Urothelium cell line (cell line): ENCODE measurements around the gene LCOR.
"Not testable (repeated sequence)": the region's sequence is repeated elsewhere in the genome, so short reads cannot be mapped to it uniquely, and the experiment has no call there.

ENCODE experiments used
- DNase-seq: peaks from one replicate; pipeline ENCODE4 v3.0.0; 2011; ENCODE audit warnings: low spot score, mixed read lengths
- FAIRE-seq: peaks from 2 replicates; lab custom pipeline; 2011; peaks lifted over from hg19 to GRCh38; lab: Jason Lieb, UNC

The LCOR gene

GRCh38 chr10:97024168-97025073 is 192.3 kb downstream of the LCOR start:
- FAIRE-seq = no peak
- peak; percentile 72 for DNase-seq

GRCh38 chr10:97025613-97026242 is 193.6 kb downstream of the LCOR start:
- DNase-seq (no peak), FAIRE-seq (no peak)

- FAIRE-seq = no peak
Measured at GRCh38 chr10:97028126-97028831, 196.2 kb downstream of the LCOR start.

GRCh38 chr10:97028832-97029178 is 196.7 kb downstream of the LCOR start:
- DNase-seq (peak; percentile 45), FAIRE-seq (no peak)

More at GRCh38 chr10:97028126-97028831, 196.2 kb downstream of the LCOR start:
- no peak for DNase-seq

- DNase-seq (no peak), FAIRE-seq (no peak)
Measured at GRCh38 chr10:97029271-97029670, 197.2 kb downstream of the LCOR start.

GRCh38 chr10:97030894-97031293 is 198.8 kb downstream of the LCOR start:
- DNase-seq (no peak), FAIRE-seq (no peak)

GRCh38 chr10:97031459-97031858 is 199.4 kb downstream of the LCOR start:
- FAIRE-seq (no peak), DNase-seq (no peak)

- DNase-seq (no peak), FAIRE-seq (no peak)
Measured at GRCh38 chr10:97032624-97033023, 200.5 kb downstream of the LCOR start.

- FAIRE-seq, DNase-seq: not testable (repeated sequence)
Measured at GRCh38 chr10:97033841-97034240, 201.7 kb downstream of the LCOR start.

GRCh38 chr10:97034301-97034700 is 202.2 kb downstream of the LCOR start:
- DNase-seq = no peak
- no peak for FAIRE-seq

- DNase-seq = no peak
- no peak for FAIRE-seq
Measured at GRCh38 chr10:97034958-97035769, 203.1 kb downstream of the LCOR start.

- FAIRE-seq = peak; percentile 88
- peak; percentile 88 for DNase-seq
Measured at GRCh38 chr10:97037365-97038361, 205.6 kb downstream of the LCOR start.

GRCh38 chr10:97038688-97039087 is 206.6 kb downstream of the LCOR start:
- no peak for FAIRE-seq

GRCh38 chr10:97039538-97040247 is 207.6 kb downstream of the LCOR start:
- FAIRE-seq (no peak), DNase-seq (no peak)

More at GRCh38 chr10:97038688-97039087, 206.6 kb downstream of the LCOR start:
- no peak for DNase-seq

GRCh38 chr10:97040248-97040584 is 208.1 kb downstream of the LCOR start:
- no peak for FAIRE-seq

GRCh38 chr10:97040706-97041105 is 208.6 kb downstream of the LCOR start:
- DNase-seq (no peak), FAIRE-seq (no peak)

More at GRCh38 chr10:97040248-97040584, 208.1 kb downstream of the LCOR start:
- DNase-seq = no peak

GRCh38 chr10:97042081-97042480 is 210.0 kb downstream of the LCOR start:
- no peak for FAIRE-seq

GRCh38 chr10:97042716-97043562 is 210.8 kb downstream of the LCOR start:
- no peak for DNase-seq
- no peak for FAIRE-seq

More at GRCh38 chr10:97042081-97042480, 210.0 kb downstream of the LCOR start:
- DNase-seq = no peak
